Measurements from ENCODE around the gene PCGF5.

PCGF5 gene

GRCh38 chr10:91328320-91328984 is 108.0 kb downstream of the PCGF5 start:
- TF ChIP-seq CTCF (IDR thresholded peaks at IDR 0.05) = no peak
